Measurements from ENCODE around the gene GNB1L. TPM values are rescaled to one million over a fixed set of nuclear protein-coding genes. Genes with fewer than 3 reads are reported as not detected.

The GNB1L gene
- total and polyA plus RNA-seq, 10 of the 15 experiments (the other 5 are each of a cell fraction or from before 2014, with no cell fraction given): 0.21 to 19.4 (median 6.8) TPM

DNA sequence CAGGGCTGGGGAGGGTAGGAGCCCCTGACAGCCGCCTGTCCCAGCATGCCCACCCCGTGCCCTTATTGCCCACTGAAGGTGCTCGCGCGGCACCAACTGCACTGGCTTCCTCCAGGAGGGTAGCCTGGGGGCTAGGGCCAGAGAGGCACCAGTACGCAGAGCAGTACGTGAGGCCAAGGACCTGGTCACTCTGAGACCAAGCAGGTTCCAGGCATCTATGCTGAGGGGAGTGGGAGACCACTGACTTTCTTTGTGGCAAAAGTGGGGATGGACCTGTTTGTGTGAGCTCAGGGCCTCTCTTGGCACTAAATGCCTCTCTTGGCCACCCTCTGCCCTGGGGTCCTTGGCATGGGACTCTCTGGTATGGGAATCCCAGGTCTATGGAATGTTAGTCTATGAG is 120.5 kb downstream of the GNB1L start:
- DNase-seq (ENCODE audit: low read depth, low spot score) (no peak), FAIRE-seq (no peak), ATAC-seq (no peak)
- Histone ChIP-seq H3K9ac (ENCODE audit: control insufficient read depth, insufficient read depth, low read length) (no peak overlapping the region), H3K36me3 (ENCODE audit: control insufficient read depth in 2 of 2, insufficient read depth in 2 of 2, low read length in 1 of 2) (no peaks in the 10 kb centered on the region), H3K9me3 (replicated peaks; ENCODE audit: control insufficient read depth, insufficient read depth, low read length) (no peaks in the 10 kb centered on the region), H3K4me2 (ENCODE audit: control insufficient read depth, insufficient read depth) (no peak overlapping the region), H3K4me3 (no peak overlapping the region), H3K27ac (ENCODE audit: control insufficient read depth, insufficient read depth) (no peak overlapping the region), H4K20me1 (ENCODE audit: control insufficient read depth, insufficient read depth) (no peaks in the 10 kb centered on the region; the same call in 1 of the 2 replicates), H2AFZ (ENCODE audit: control insufficient read depth, low read depth, low read length) (no peak overlapping the region), H3K27me3 (replicated peaks in 1 of 2; ENCODE audit: control insufficient read depth in 2 of 2, insufficient read depth in 2 of 2, low read length in 1 of 2) (no peaks in the 10 kb centered on the region), H3K4me1 (ENCODE audit: control insufficient read depth, insufficient read depth, low read length) (no peaks in the 10 kb centered on the region), H3K79me2 (ENCODE audit: control insufficient read depth, insufficient read depth, low read length) (no peaks in the 10 kb centered on the region)
- BruUV-seq (replicated peaks): no TSS peak
- TF ChIP-seq TBL1XR1 (IDR thresholded peaks at IDR 0.05; ENCODE audit: low read depth, low read length): no peak
- no peak for TF ChIP-seq SREBF1 (IDR thresholded peaks at IDR 0.05; ENCODE audit: low read length)
- no peak for TF ChIP-seq PBX3 (IDR thresholded peaks at IDR 0.05; ENCODE audit: insufficient replicate concordance, low read depth, low read length)
- TF ChIP-seq MEF2A (IDR thresholded peaks at IDR 0.05; ENCODE audit: insufficient read depth, low read depth, low read length): no peak
- TF ChIP-seq TARDBP (IDR thresholded peaks at IDR 0.05; ENCODE audit: borderline replicate concordance): no peak
- TF ChIP-seq ZNF384 (IDR thresholded peaks at IDR 0.05; ENCODE audit: borderline replicate concordance, low read depth, low read length): no peak
- no peak for TF ChIP-seq SIX5 (IDR thresholded peaks at IDR 0.05; ENCODE audit: low read depth, low read length, severe bottlenecking)
- no peak for TF ChIP-seq JUNB (IDR thresholded peaks at IDR 0.05)
- TF ChIP-seq SMAD1 (IDR thresholded peaks at IDR 0.05; ENCODE audit: low read depth, partially characterized antibody): no peak
- no peak for TF ChIP-seq NR2F1 (conservative IDR thresholded peaks at IDR 0.05)
- TF ChIP-seq, protein P1, sequence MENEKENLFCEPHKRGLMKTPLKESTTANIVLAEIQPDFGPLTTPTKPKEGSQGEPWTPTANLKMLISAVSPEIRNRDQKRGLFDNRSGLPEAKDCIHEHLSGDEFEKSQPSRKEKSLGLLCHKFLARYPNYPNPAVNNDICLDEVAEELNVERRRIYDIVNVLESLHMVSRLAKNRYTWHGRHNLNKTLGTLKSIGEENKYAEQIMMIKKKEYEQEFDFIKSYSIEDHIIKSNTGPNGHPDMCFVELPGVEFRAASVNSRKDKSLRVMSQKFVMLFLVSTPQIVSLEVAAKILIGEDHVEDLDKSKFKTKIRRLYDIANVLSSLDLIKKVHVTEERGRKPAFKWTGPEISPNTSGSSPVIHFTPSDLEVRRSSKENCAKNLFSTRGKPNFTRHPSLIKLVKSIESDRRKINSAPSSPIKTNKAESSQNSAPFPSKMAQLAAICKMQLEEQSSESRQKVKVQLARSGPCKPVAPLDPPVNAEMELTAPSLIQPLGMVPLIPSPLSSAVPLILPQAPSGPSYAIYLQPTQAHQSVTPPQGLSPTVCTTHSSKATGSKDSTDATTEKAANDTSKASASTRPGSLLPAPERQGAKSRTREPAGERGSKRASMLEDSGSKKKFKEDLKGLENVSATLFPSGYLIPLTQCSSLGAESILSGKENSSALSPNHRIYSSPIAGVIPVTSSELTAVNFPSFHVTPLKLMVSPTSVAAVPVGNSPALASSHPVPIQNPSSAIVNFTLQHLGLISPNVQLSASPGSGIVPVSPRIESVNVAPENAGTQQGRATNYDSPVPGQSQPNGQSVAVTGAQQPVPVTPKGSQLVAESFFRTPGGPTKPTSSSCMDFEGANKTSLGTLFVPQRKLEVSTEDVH (IDR thresholded peaks at IDR 0.05; ENCODE audit: low read depth, partially characterized antibody): no peak
- no peak for TF ChIP-seq BCLAF1 (IDR thresholded peaks at IDR 0.05)
- no peak for TF ChIP-seq MTA3 (IDR thresholded peaks at IDR 0.05; ENCODE audit: borderline replicate concordance, low read length)
- no peak for TF ChIP-seq YY1 (IDR thresholded peaks at IDR 0.05; ENCODE audit: low read depth, low read length)
- no peak for TF ChIP-seq PML (IDR thresholded peaks at IDR 0.05; ENCODE audit: low read length)
- TF ChIP-seq BRCA1 (IDR thresholded peaks at IDR 0.05; ENCODE audit: low read depth, low read length): no peak
- SMC1A ChIA-PET (ENCODE audit: uncharacterized antibody, unreplicated experiment): no interaction called here
- POLR2A ChIA-PET: no interaction called here
- CTCF ChIA-PET: no interaction called here
- RAD21 ChIA-PET (ENCODE audit: unreplicated experiment): interaction anchor here (1.1 kb wide), 1 partner anchor 176 kb away, joined by 3 read pairs; no protein-coding TSS in a partner anchor
- in situ Hi-C loops (cut with MboI) (loop anchor here (5.0 kb wide), 1 partner anchor 183 kb away; no protein-coding TSS in a partner anchor), intact Hi-C loops (cut with micrococcal nuclease; ENCODE audit: unreplicated experiment) (no loop called here)
- WGBS (ENCODE audit: insufficient coverage, insufficient replicate concordance, low lambda C conversion rate, missing lambda C conversion rate): 67% methylated on average over 7 of the region's 7 CpGs

Data from GM12878 (cell line).